Uterus (tissue), 4 donors: ENCODE measurements around the gene TTPAL. TPM values are rescaled to one million over a fixed set of nuclear protein-coding genes. Genes with fewer than 3 reads are reported as not detected.

Experiments used
- DNase-seq, 2 donors: peaks; one replicate each; pipeline ENCODE4 v3.0.0-alpha.2; 2019 to 2020
- H3K27ac ChIP-seq, 2 donors: fragments of 200-600 bp; sonication (generic); 1 replicate in 1 of 2; 2 replicates in 1 of 2; pipeline ENCODE4 v1.5.1; 2016 to 2018
- H3K27me3 ChIP-seq, 2 donors: fragments of 200-600 bp; sonication (generic); one replicate each; pipeline ENCODE4 v1.5.1; 2018 to 2019; ENCODE audit warnings: control low read depth in 1 of 2
- H3K36me3 ChIP-seq, 2 donors: fragments of 200-600 bp; sonication (generic); one replicate each; pipeline ENCODE4 v1.5.1; 2019; ENCODE audit warnings: control low read depth in 1 of 2
- H3K4me1 ChIP-seq, 2 donors: fragments of 200-600 bp; sonication (generic); one replicate each; pipeline ENCODE4 v1.5.1; 2018 to 2019; ENCODE audit warnings: control low read depth in 1 of 2
- H3K4me3 ChIP-seq, 2 donors: fragments of 200-600 bp; sonication (generic); 1 replicate in 1 of 2; 2 replicates in 1 of 2; pipeline ENCODE4 v1.5.1; 2018 to 2019; ENCODE audit warnings: mild to moderate bottlenecking in 1 of 2
- H3K9me3 ChIP-seq, 2 donors: fragments of 200-600 bp; sonication (generic); one replicate each; pipeline ENCODE4 v1.5.1; 2019; ENCODE audit warnings: control low read depth in 1 of 2
- POLR2A ChIP-seq, 2 donors: fragments of 450-650 bp; IDR thresholded peaks; one replicate each; pipeline ENCODE4 v1.6.1; 2016; ENCODE audit warnings: antibody characterized with exemption in 2 of 2, mild to moderate bottlenecking in 1 of 2, moderate library complexity in 1 of 2
- intact Hi-C: fragments of 100-400 bp; cut with DNase I; formaldehyde crosslinking; loops from one replicate; pipeline ENCODE4 v1.15.1; 2023; ENCODE audit warnings: low total_unique reads
- total RNA-seq, 4 donors: library from RNA; depleted of rRNA in 3 of 4; stranded (reverse); fragments of >200 nt in 3 of 4; gene quantifications; one replicate each; pipeline versions ENCODE4 v1.1.0 to v1.2.4, GENCODE V29; 2014 to 2023
- TF ChIP-seq, protein P1 (sequence below), 4 experiments: fragments of 200-600 bp in 2 of 4; fragments of 450-650 bp in 2 of 4; sonication (generic) in 2 of 4; IDR thresholded peaks; one replicate each; pipeline ENCODE4 v1.5.1; 2016 to 2019; ENCODE audit warnings: antibody characterized with exemption in 4 of 4, mild to moderate bottlenecking in 2 of 4, moderate library complexity in 1 of 4
- donor health status: DM: yes; HTN: yes; CAD: no.

Gene TTPAL
- total RNA-seq, 4 donors from 2014 or later, result 4.9 to 18.2 (median 10.0) TPM

DNA sequence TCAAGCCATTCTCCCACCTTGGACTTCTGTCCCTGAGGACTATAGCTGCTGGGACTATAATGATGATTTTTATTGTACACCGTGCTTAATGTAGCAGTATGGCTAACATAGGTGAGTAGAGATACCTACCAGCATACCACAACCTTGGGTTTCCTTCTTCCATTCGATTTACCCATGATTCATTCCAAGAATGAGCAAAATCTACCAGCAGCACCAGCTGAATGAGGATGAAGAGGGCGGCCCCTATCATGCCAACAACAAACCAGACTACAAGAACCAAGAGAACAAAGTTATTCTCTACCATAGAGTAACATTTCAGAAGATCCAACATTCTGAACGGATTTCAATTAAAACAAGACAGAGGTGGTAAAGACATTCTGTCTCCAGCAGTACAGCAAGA lies 34.1 kb downstream of the TTPAL start:
- H3K4me3 ChIP-seq, result no peak overlapping the region
- intact Hi-C loops, result no loop called here
- H3K27me3 ChIP-seq, result no peaks in the 10 kb centered on the region
- TF ChIP-seq, protein P1, sequence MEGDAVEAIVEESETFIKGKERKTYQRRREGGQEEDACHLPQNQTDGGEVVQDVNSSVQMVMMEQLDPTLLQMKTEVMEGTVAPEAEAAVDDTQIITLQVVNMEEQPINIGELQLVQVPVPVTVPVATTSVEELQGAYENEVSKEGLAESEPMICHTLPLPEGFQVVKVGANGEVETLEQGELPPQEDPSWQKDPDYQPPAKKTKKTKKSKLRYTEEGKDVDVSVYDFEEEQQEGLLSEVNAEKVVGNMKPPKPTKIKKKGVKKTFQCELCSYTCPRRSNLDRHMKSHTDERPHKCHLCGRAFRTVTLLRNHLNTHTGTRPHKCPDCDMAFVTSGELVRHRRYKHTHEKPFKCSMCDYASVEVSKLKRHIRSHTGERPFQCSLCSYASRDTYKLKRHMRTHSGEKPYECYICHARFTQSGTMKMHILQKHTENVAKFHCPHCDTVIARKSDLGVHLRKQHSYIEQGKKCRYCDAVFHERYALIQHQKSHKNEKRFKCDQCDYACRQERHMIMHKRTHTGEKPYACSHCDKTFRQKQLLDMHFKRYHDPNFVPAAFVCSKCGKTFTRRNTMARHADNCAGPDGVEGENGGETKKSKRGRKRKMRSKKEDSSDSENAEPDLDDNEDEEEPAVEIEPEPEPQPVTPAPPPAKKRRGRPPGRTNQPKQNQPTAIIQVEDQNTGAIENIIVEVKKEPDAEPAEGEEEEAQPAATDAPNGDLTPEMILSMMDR (IDR thresholded peaks at IDR 0.05), result no peak
- no peak for TF ChIP-seq POLR2A (IDR thresholded peaks at IDR 0.05)
- no peak overlapping the region for H3K27ac ChIP-seq
- H3K4me1 ChIP-seq, result no peaks in the 10 kb centered on the region
- no peak for DNase-seq
- H3K9me3 ChIP-seq, result no peaks in the 10 kb centered on the region
- no peaks in the 10 kb centered on the region for H3K36me3 ChIP-seq

DNA sequence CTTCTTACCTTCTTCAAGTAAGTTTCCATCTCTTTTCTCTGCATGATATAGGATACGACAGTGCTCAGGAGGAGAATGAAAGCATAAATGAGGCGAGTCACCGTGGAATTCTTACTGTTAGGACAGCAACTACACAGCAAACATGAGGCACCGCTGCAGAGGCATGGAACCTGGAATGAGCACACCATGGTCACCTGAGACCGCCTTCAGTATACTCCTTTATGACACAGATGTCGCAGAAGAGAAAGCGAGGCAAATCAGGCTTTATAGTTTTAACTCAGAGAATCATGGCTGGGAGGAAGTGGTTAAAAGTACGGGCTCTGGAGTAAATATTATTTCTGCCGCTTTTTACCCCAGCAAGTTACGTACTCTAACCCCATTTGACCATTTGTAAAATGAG lies 38.2 kb downstream of the TTPAL start:
- H3K4me1 ChIP-seq, result peaks cover 0 to 8% of the 10 kb centered on the region in 2 donors
- no peak for DNase-seq
- no peak overlapping the region for H3K27ac ChIP-seq
- TF ChIP-seq POLR2A (IDR thresholded peaks at IDR 0.05), result no peak
- TF ChIP-seq, protein P1 (IDR thresholded peaks at IDR 0.05), result no peak
- no peaks in the 10 kb centered on the region for H3K36me3 ChIP-seq
- intact Hi-C loops, result no loop called here
- H3K27me3 ChIP-seq, result no peaks in the 10 kb centered on the region
- H3K9me3 ChIP-seq, result no peaks in the 10 kb centered on the region
- no peak overlapping the region for H3K4me3 ChIP-seq

DNA sequence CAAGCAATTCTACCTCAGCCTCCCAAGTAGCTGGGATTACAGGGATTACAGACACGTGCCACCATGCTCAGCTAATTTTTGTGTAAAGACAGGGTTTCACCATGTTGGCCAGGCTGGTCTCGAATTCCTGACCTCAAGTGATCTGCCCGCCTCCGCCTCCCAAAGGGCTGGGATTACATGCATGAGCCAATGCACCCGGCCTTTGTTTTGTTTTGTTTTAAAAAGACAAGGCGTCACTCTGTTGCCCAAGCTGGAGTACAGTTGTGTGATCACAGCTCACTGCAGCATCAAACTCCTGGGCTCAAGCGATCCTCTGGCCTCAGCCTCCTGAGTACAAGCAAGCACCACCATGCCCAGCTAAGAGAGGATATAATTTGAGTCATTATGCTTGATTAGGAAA lies 40.8 kb downstream of the TTPAL start:
- Histone ChIP-seq H3K27ac (no peak overlapping the region), H3K36me3 (no peaks in the 10 kb centered on the region), H3K4me3 (no peak overlapping the region), H3K4me1 (peaks cover 9 to 14% of the 10 kb centered on the region in 2 donors), H3K9me3 (no peaks in the 10 kb centered on the region), H3K27me3 (no peaks in the 10 kb centered on the region)
- intact Hi-C loops, result no loop called here
- no peak for DNase-seq
- TF ChIP-seq POLR2A (IDR thresholded peaks at IDR 0.05), result no peak
- TF ChIP-seq, protein P1 (IDR thresholded peaks at IDR 0.05), result no peak

DNA sequence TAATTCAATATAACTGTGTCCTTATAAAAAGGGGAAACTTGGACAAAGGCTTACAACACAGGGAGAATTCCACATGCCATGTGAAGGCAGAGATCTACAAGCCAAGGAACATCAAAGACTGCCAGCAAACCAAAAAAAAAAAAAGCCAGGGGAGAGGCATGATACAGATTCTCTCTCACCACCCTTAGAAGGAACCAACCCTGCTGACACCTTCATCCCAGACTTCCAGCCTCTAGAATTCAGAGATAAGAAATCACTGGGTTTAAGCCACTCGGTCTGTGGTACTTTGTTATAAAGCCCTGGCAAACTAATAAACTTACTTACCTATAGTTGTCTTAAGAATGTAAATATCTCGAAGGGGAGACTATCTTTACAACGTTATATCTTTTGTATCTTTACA lies 41.8 kb downstream of the TTPAL start:
- no peak overlapping the region for H3K27ac ChIP-seq
- TF ChIP-seq POLR2A (IDR thresholded peaks at IDR 0.05), result no peak
- TF ChIP-seq, protein P1 (IDR thresholded peaks at IDR 0.05), result no peak
- H3K9me3 ChIP-seq, result no peaks in the 10 kb centered on the region
- H3K36me3 ChIP-seq, result no peaks in the 10 kb centered on the region
- H3K4me1 ChIP-seq, result peaks cover 9 to 14% of the 10 kb centered on the region in 2 donors
- no peaks in the 10 kb centered on the region for H3K27me3 ChIP-seq
- intact Hi-C loops, result no loop called here
- no peak for DNase-seq
- no peak overlapping the region for H3K4me3 ChIP-seq

DNA sequence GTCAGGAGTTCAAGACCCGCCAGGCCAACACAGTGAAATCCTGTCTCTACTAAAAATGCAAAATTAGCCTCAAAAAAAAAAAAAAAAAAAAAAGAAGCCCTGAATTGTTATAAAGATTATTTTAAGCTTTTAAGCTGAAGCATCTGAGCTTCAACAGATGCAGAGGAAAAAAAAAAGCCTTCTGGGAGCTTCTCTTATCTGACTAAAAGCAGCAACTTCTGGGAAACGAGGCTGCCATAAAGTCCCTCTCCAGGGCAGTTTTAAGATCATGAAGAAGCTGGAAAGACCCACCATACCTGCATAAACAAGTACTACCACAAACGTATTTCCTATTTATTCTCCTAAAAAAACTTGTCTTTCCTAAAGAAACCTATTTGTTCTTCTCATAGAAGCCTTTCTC lies 42.6 kb downstream of the TTPAL start:
- DNase-seq, result no peak
- Histone ChIP-seq H3K27me3 (no peaks in the 10 kb centered on the region), H3K36me3 (no peaks in the 10 kb centered on the region), H3K27ac (no peak overlapping the region), H3K9me3 (no peaks in the 10 kb centered on the region), H3K4me1 (peaks cover 9 to 14% of the 10 kb centered on the region in 2 donors), H3K4me3 (no peak overlapping the region)
- no peak for TF ChIP-seq POLR2A (IDR thresholded peaks at IDR 0.05)
- TF ChIP-seq, protein P1 (IDR thresholded peaks at IDR 0.05), result no peak
- intact Hi-C loops, result no loop called here
